Ovary (tissue), 3 donors: ENCODE results near the gene SLC39A1.

Experiments used
- CTCF ChIP-seq, 3 donors: fragments of 450-650 bp in 2 of 3; fragments of 200-600 bp in 1 of 3; IDR thresholded peaks; one replicate each; pipeline versions ENCODE4 v1.5.1 to v1.8.0; 2016 to 2022; ENCODE audit warnings: antibody characterized with exemption in 3 of 3, mild to moderate bottlenecking in 1 of 3
- EP300 ChIP-seq: sonication (generic); formaldehyde crosslinking; IDR thresholded peaks from one replicate; pipeline ENCODE4 v1.6.1; 2017; ENCODE audit warnings: antibody characterized with exemption
- POLR2A ChIP-seq: fragments of 450-650 bp; IDR thresholded peaks from one replicate; pipeline ENCODE4 v1.6.1; 2017; ENCODE audit warnings: antibody characterized with exemption, mild to moderate bottlenecking, moderate library complexity
- donor health status: DM: no; HTN: no; CAD: no.

- TF ChIP-seq CTCF (IDR thresholded peaks at IDR 0.05) (no peak), POLR2A (peak; percentile 87), EP300 (no peak)
Measured at GRCh38 chr1:153977250-153978240, 14.2 kb upstream of the SLC39A1 start, which contains the start of gene JTB.
